Measurements from ENCODE around the gene BPIFA2. TPM values are rescaled to one million over a fixed set of nuclear protein-coding genes. Genes with fewer than 3 reads are reported as not detected.

BPIFA2 gene
- polyA plus RNA-seq, 2 of the 4 experiments (the other 2 are of a cell fraction): 0.16 TPM; not detected in 1

GRCh38 chr20:33162313-33162712 is 5.6 kb upstream of the BPIFA2 start:
- Histone ChIP-seq H3K4me1 (no peaks in the 10 kb centered on the region), H3K27ac (no peak overlapping the region), H3K4me2 (no peak overlapping the region), H3K9me3 (no peaks in the 10 kb centered on the region), H3K4me3 (no peak overlapping the region)
- POLR2A ChIA-PET: no interaction called here
- CTCF ChIA-PET: no interaction called here
- 76% methylated on average over 6 of the region's 6 CpGs for WGBS (ENCODE audit: missing lambda C conversion rate)
- FAIRE-seq (no peak), DNase-seq (ENCODE audit: low read depth in 1 of 2, low spot score in 1 of 2) (no peak), ATAC-seq (no peak)
- TF ChIP-seq MYC (IDR thresholded peaks at IDR 0.05; ENCODE audit: borderline replicate concordance, low read length) (no peak), CHD2 (IDR thresholded peaks at IDR 0.05; ENCODE audit: low read length, partially characterized antibody) (no peak), MAX (IDR thresholded peaks at IDR 0.05) (no peak)

GRCh38 chr20:33162753-33163152 is 5.2 kb upstream of the BPIFA2 start:
- TF ChIP-seq MAFK (IDR thresholded peaks at IDR 0.05; ENCODE audit: partially characterized antibody) (no peak), TP53 (CRISPR knock-in tag; IDR thresholded peaks at IDR 0.05) (no peak), HOXB13 (CRISPR knock-in tag; IDR thresholded peaks at IDR 0.05; ENCODE audit: low read depth) (no peak), CEBPB (IDR thresholded peaks at IDR 0.05) (no peak), HDAC2 (IDR thresholded peaks at IDR 0.05) (no peak)
- ATAC-seq: no peak
- POLR2A ChIA-PET: no interaction called here
- Histone ChIP-seq H3K4me1 (no peaks in the 10 kb centered on the region), H3K4me2 (no peak overlapping the region), H3K4me3 (no peak overlapping the region), H3K27ac (no peak overlapping the region), H3K9me3 (no peaks in the 10 kb centered on the region)
- no peak for DNase-seq (ENCODE audit: low read depth in 1 of 2, low spot score in 1 of 2)
- FAIRE-seq: no peak
- CTCF ChIA-PET: no interaction called here
- WGBS (ENCODE audit: missing lambda C conversion rate): 46% methylated on average over 5 of the region's 5 CpGs

- DNase-seq (ENCODE audit: low read depth in 1 of 2, low spot score in 1 of 2) (no peak), ATAC-seq (no peak), FAIRE-seq (no peak)
- POLR2A ChIA-PET: no interaction called here
- Histone ChIP-seq H3K9me3 (peaks cover 7% of the 10 kb centered on the region; the same call in 2 of the 3 replicates), H3K4me3 (no peak overlapping the region), H3K4me1 (no peaks in the 10 kb centered on the region), H3K4me2 (no peak overlapping the region), H3K27ac (no peak overlapping the region)
- WGBS (ENCODE audit: missing lambda C conversion rate): 60% methylated on average over 8 of the region's 8 CpGs
- no peak for TF ChIP-seq CEBPB (IDR thresholded peaks at IDR 0.05)
- TF ChIP-seq REST (IDR thresholded peaks at IDR 0.05): no peak
- no peak for TF ChIP-seq PHF8 (IDR thresholded peaks at IDR 0.05; ENCODE audit: borderline replicate concordance, low read depth)
- no peak for TF ChIP-seq JUNB (IDR thresholded peaks at IDR 0.05)
- TF ChIP-seq CBX2 (IDR thresholded peaks at IDR 0.05; ENCODE audit: borderline replicate concordance, low read depth): no peak
- no peak for TF ChIP-seq PBX3 (IDR thresholded peaks at IDR 0.05)
- no peak for TF ChIP-seq EP300 (IDR thresholded peaks at IDR 0.05)
- CTCF ChIA-PET: no interaction called here
Observed at GRCh38 chr20:33163856-33164762, 3.9 kb upstream of the BPIFA2 start.

GRCh38 chr20:33164763-33165095 is 3.2 kb upstream of the BPIFA2 start:
- no peak overlapping the region for H3K4me3 ChIP-seq
- ChIA-PET CTCF (no interaction called here), POLR2A (no interaction called here)
- DNase-seq (ENCODE audit: low read depth in 1 of 2, low spot score in 1 of 2) (no peak), ATAC-seq (no peak), FAIRE-seq (no peak)
- H3K4me1 ChIP-seq: no peaks in the 10 kb centered on the region
- 55% methylated on average over 6 of the region's 6 CpGs for WGBS (ENCODE audit: missing lambda C conversion rate)
- no peak overlapping the region for H3K27ac ChIP-seq
- peaks cover 11% of the 10 kb centered on the region; the same call in 2 of the 3 replicates for H3K9me3 ChIP-seq
- H3K4me2 ChIP-seq: no peak overlapping the region
- no peak for TF ChIP-seq HDAC2 (IDR thresholded peaks at IDR 0.05)
- TF ChIP-seq NFE2L2 (conservative IDR thresholded peaks at IDR 0.05; ENCODE audit: low read length): no peak
- TF ChIP-seq TP53 (CRISPR knock-in tag; IDR thresholded peaks at IDR 0.05): no peak
- TF ChIP-seq BCL3 (IDR thresholded peaks at IDR 0.05): no peak
- TF ChIP-seq KDM5A (IDR thresholded peaks at IDR 0.05): no peak
- TF ChIP-seq FOXS1 (CRISPR knock-in tag; IDR thresholded peaks at IDR 0.05): no peak
- TF ChIP-seq HOXA7 (CRISPR knock-in tag; IDR thresholded peaks at IDR 0.05): no peak
- no peak for TF ChIP-seq CBX2 (IDR thresholded peaks at IDR 0.05; ENCODE audit: borderline replicate concordance, low read depth)
- no peak for TF ChIP-seq FOSB (CRISPR knock-in tag; IDR thresholded peaks at IDR 0.05)
- no peak for TF ChIP-seq ATOH8 (CRISPR knock-in tag; IDR thresholded peaks at IDR 0.05; ENCODE audit: low read depth)
- no peak for TF ChIP-seq GATA3 (IDR thresholded peaks at IDR 0.05; ENCODE audit: borderline replicate concordance)
- no peak for TF ChIP-seq RCOR1 (IDR thresholded peaks at IDR 0.05; ENCODE audit: low read depth, low read length)

All from A549 (cell line).